ENCODE measurements around the gene OR4D11. TPM values are rescaled to one million over a fixed set of nuclear protein-coding genes. Genes with fewer than 3 reads are reported as not detected.

Gene OR4D11
- total RNA-seq, 1 donor from 2014 or later: not detected

- H3K4me3 Mint-ChIP-seq: peak overlapping the region; percentile 46
- H3K36me3 Mint-ChIP-seq: no peaks in the 10 kb centered on the region
- DNase-seq (ENCODE audit: extremely low spot score, unreplicated experiment): no peak
- TF ChIP-seq CTCF (conservative IDR thresholded peaks at IDR 0.05): no peak
- H3K9me3 Mint-ChIP-seq: no peaks in the 10 kb centered on the region
- no peak overlapping the region for H3K27ac Mint-ChIP-seq
- H3K4me1 Mint-ChIP-seq (ENCODE audit: unreplicated experiment): peaks cover 40% of the 10 kb centered on the region
- H3K27me3 Mint-ChIP-seq: peaks cover 19% of the 10 kb centered on the region
Observed at GRCh38 chr11:59553323-59553722, 49.9 kb downstream of the OR4D11 start.

Other genes starting within 250 kb of the OR4D11 start
- not detected in 2 replicates for gene OR5AN1, start 144.7 kb upstream of the OR4D11 start, total RNA-seq (ENCODE audit: low replicate concordance)
- not detected in 2 replicates for gene OR5A2, start 77.2 kb upstream of the OR4D11 start, total RNA-seq (ENCODE audit: low replicate concordance)
- gene OR5A1, start 67.1 kb upstream of the OR4D11 start, total RNA-seq (ENCODE audit: low replicate concordance): not detected in 2 replicates
- not detected in 2 replicates for gene OR4D6, start 46.6 kb upstream of the OR4D11 start, total RNA-seq (ENCODE audit: low replicate concordance)
- not detected in 2 replicates for gene OR4D10, start 30.3 kb upstream of the OR4D11 start, total RNA-seq (ENCODE audit: low replicate concordance)
- gene OR4D9, start 8.0 kb downstream of the OR4D11 start, total RNA-seq (ENCODE audit: low replicate concordance): not detected in 2 replicates
- 42.4 and 44.5 TPM in 2 replicates for gene OSBP, start 112.2 kb downstream of the OR4D11 start, total RNA-seq (ENCODE audit: low replicate concordance)
- 35.0 and 37.4 TPM in 2 replicates for gene PATL1, start 165.5 kb downstream of the OR4D11 start, total RNA-seq (ENCODE audit: low replicate concordance)
- not detected in 2 replicates for gene OR10V1, start 210.3 kb downstream of the OR4D11 start, total RNA-seq (ENCODE audit: low replicate concordance)

Measured in type B pancreatic cell (in vitro differentiated cells).